H1 (cell line): ENCODE measurements around the gene KLHL28. TPM values are rescaled to one million over a fixed set of nuclear protein-coding genes. Genes with fewer than 3 reads are reported as not detected.

Experiments used
- CTCF ChIA-PET: fragments of 300-600 bp; sonication (Branson Sonifier 250); formaldehyde crosslinking; loops from one replicate; lab custom pipeline; 2021; ENCODE audit not compliant: partially characterized antibody; lab: Charles Lee
- POLR2A ChIA-PET: fragments of 300-600 bp; sonication (Branson Sonifier 250); formaldehyde crosslinking; loops from one replicate; lab custom pipeline; 2021; ENCODE audit warnings: inconsistent platforms; ENCODE audit not compliant: partially characterized antibody; lab: Charles Lee
- DNase-seq, 2 experiments: peaks; one replicate each; pipeline versions ENCODE4 v3.0.0 to v3.0.0-alpha.2; 2010 to 2022; ENCODE audit warnings: low spot score in 2 of 2, low read depth in 1 of 2, mixed read lengths in 1 of 2
- FAIRE-seq: peaks from 2 replicates; lab custom pipeline; 2011; peaks lifted over from hg19 to GRCh38; lab: Jason Lieb, UNC
- H2AFZ ChIP-seq: 2 replicates; pipeline ENCODE4 v1.8.1; 2012; ENCODE audit warnings: low read length, inconsistent platforms
- H2AK5ac ChIP-seq: 2 replicates; pipeline ENCODE4 v1.6.1; 2013; ENCODE audit warnings: low read depth, low read length
- H2BK120ac ChIP-seq: replicated peaks from 2 replicates; pipeline ENCODE3; 2013; ENCODE audit warnings: low read depth, low read length, inconsistent platforms
- H2BK12ac ChIP-seq: 2 replicates; pipeline ENCODE4 v1.6.1; 2013; ENCODE audit warnings: low read depth, low read length
- H2BK15ac ChIP-seq: 2 replicates; pipeline ENCODE4 v1.6.1; 2013; ENCODE audit warnings: low read length
- H2BK20ac ChIP-seq: 2 replicates; pipeline ENCODE4 v1.6.1; 2013; ENCODE audit warnings: low read length
- H2BK5ac ChIP-seq: 2 replicates; pipeline ENCODE4 v1.6.1; 2013; ENCODE audit warnings: low read depth, low read length
- H3K14ac ChIP-seq: 2 replicates; pipeline ENCODE4 v1.6.1; 2013; ENCODE audit warnings: inconsistent platforms; ENCODE audit not compliant: insufficient read length
- H3K18ac ChIP-seq: 2 replicates; pipeline ENCODE4 v1.6.1; 2013; ENCODE audit warnings: low read length; ENCODE audit errors: extremely low read depth
- H3K23ac ChIP-seq: 2 replicates; pipeline ENCODE4 v1.6.1; 2013; ENCODE audit warnings: inconsistent platforms; ENCODE audit not compliant: insufficient read length
- H3K23me2 ChIP-seq: 2 replicates; pipeline ENCODE4 v1.6.1; 2013; ENCODE audit warnings: low read depth, low read length
- H3K27ac ChIP-seq: 2 replicates; pipeline ENCODE4 v1.6.1; 2011; ENCODE audit warnings: low read depth, low read length, inconsistent platforms
- H3K27me3 ChIP-seq, 4 experiments: replicated peaks in 1 of 4; 1 replicate in 1 of 4; 2 replicates in 3 of 4; pipeline versions ENCODE4 v1.6.1 to v1.8.1; 2011 to 2013; ENCODE audit warnings: low read length in 3 of 4, mild to moderate bottlenecking in 3 of 4, inconsistent platforms in 2 of 4, mixed read lengths in 2 of 4, moderate library complexity in 1 of 4; ENCODE audit not compliant: control insufficient read depth in 3 of 4, insufficient read depth in 3 of 4; ENCODE audit errors: extremely low read depth in 1 of 4
- H3K36me3 ChIP-seq, 4 experiments: 2 replicates each; pipeline versions ENCODE4 v1.6.1 to v1.8.1; 2011 to 2013; ENCODE audit warnings: mild to moderate bottlenecking in 4 of 4, low read length in 3 of 4, moderate library complexity in 2 of 4, control low read depth in 1 of 4, inconsistent platforms in 1 of 4; ENCODE audit not compliant: insufficient read depth in 4 of 4, control insufficient read depth in 2 of 4
- H3K4ac ChIP-seq: replicated peaks from 2 replicates; pipeline ENCODE3; 2013; ENCODE audit warnings: low read length, low read depth, mixed read lengths, inconsistent platforms; ENCODE audit not compliant: insufficient read length
- H3K4me1 ChIP-seq, 4 experiments: replicated peaks in 1 of 4; 1 replicate in 1 of 4; 2 replicates in 3 of 4; pipeline versions ENCODE4 v1.6.1 to v1.8.1; 2011 to 2013; ENCODE audit warnings: low read length in 3 of 4, inconsistent platforms in 2 of 4, mixed read lengths in 1 of 4; ENCODE audit not compliant: insufficient read depth in 4 of 4, control insufficient read depth in 3 of 4
- H3K4me2 ChIP-seq, 2 experiments: 2 replicates each; pipeline versions ENCODE4 v1.6.1 to v1.8.1; 2011 to 2013; ENCODE audit warnings: low read depth in 2 of 2, low read length in 2 of 2, control low read depth in 1 of 2, inconsistent platforms in 1 of 2, mild to moderate bottlenecking in 1 of 2; ENCODE audit not compliant: insufficient read depth in 1 of 2
- H3K4me3 ChIP-seq, 4 experiments: fragments of 200-600, 300-600 bp in 1 of 4; sonication (generic), shearing (Covaris generic), sonication (Bioruptor Twin) in 1 of 4; 2 replicates each; pipeline versions ENCODE4 v1.5.1 to v1.8.1; 2011 to 2016; ENCODE audit warnings: low read length in 4 of 4, low read depth in 3 of 4, control low read depth in 2 of 4, inconsistent platforms in 2 of 4, mild to moderate bottlenecking in 2 of 4, mixed read lengths in 1 of 4, moderate library complexity in 1 of 4; ENCODE audit not compliant: insufficient read depth in 2 of 4; ENCODE audit errors: extremely low read depth in 1 of 4
- H3K56ac ChIP-seq: replicated peaks from 2 replicates; pipeline ENCODE3; 2013; ENCODE audit warnings: low read depth, mild to moderate bottlenecking, mixed read lengths, low read length, inconsistent platforms; ENCODE audit not compliant: insufficient read length
- H3K79me1 ChIP-seq: 2 replicates; pipeline ENCODE4 v1.6.1; 2013; ENCODE audit warnings: low read depth, low read length, control low read depth
- H3K79me2 ChIP-seq, 2 experiments: 2 replicates each; pipeline versions ENCODE4 v1.6.1 to v1.8.1; 2012 to 2013; ENCODE audit warnings: low read length in 2 of 2, mild to moderate bottlenecking in 2 of 2, inconsistent platforms in 1 of 2; ENCODE audit not compliant: insufficient read depth in 2 of 2, control insufficient read depth in 1 of 2
- H3K9ac ChIP-seq, 4 experiments: replicated peaks in 1 of 4; 1 replicate in 1 of 4; 2 replicates in 3 of 4; pipeline versions ENCODE4 v1.6.1 to v1.8.1; 2011 to 2013; ENCODE audit warnings: low read depth in 3 of 4, low read length in 3 of 4, control low read depth in 2 of 4, mild to moderate bottlenecking in 2 of 4, moderate library complexity in 2 of 4, inconsistent platforms in 1 of 4; ENCODE audit errors: extremely low read depth in 1 of 4
- H3K9me3 ChIP-seq, 2 experiments: 2 replicates each; pipeline versions ENCODE4 v1.6.1 to v1.8.1; 2012 to 2013; ENCODE audit warnings: mild to moderate bottlenecking in 2 of 2, moderate library complexity in 2 of 2, control low read depth in 1 of 2, inconsistent platforms in 1 of 2, low read depth in 1 of 2, low read length in 1 of 2, mixed read lengths in 1 of 2; ENCODE audit not compliant: insufficient read depth in 2 of 2
- H4K20me1 ChIP-seq, 2 experiments: replicated peaks in 1 of 2; 2 replicates each; pipeline versions ENCODE3 to v1.8.1; 2011 to 2013; ENCODE audit warnings: inconsistent platforms in 2 of 2, low read length in 2 of 2, mild to moderate bottlenecking in 1 of 2; ENCODE audit not compliant: insufficient read depth in 2 of 2, control insufficient read depth in 1 of 2
- H4K5ac ChIP-seq: 2 replicates; pipeline ENCODE4 v1.6.1; 2013; ENCODE audit warnings: low read length, low read depth, mixed read lengths, inconsistent platforms; ENCODE audit not compliant: insufficient read length
- H4K8ac ChIP-seq: 2 replicates; pipeline ENCODE4 v1.8.0; 2013; ENCODE audit warnings: mild to moderate bottlenecking, moderate library complexity, low read length, inconsistent platforms; ENCODE audit not compliant: insufficient read depth; ENCODE audit errors: extremely low read depth
- H4K91ac ChIP-seq: replicated peaks from 2 replicates; pipeline ENCODE3; 2013; ENCODE audit warnings: low read length, mixed read lengths, inconsistent platforms; ENCODE audit not compliant: insufficient read length
- CTBP2 ChIP-seq: IDR thresholded peaks from 2 replicates; pipeline ENCODE4 v1.7.0; 2011; ENCODE audit warnings: borderline replicate concordance, mild to moderate bottlenecking, moderate library complexity, mixed read lengths, low read length; ENCODE audit not compliant: insufficient read depth, insufficient read length
- EZH2 ChIP-seq: fragments of 200-600 bp; sonication (generic); IDR thresholded peaks from 2 replicates; pipeline ENCODE4 v1.7.1; 2012; ENCODE audit warnings: low read depth, mild to moderate bottlenecking, moderate library complexity, low read length, inconsistent platforms; ENCODE audit not compliant: severe bottlenecking
- KDM5A ChIP-seq: fragments of 200-600 bp; IDR thresholded peaks from 2 replicates; pipeline ENCODE4 v1.7.1; 2012; ENCODE audit warnings: mild to moderate bottlenecking, low read length, inconsistent platforms, mixed read lengths
- SIN3A ChIP-seq, 2 experiments: IDR thresholded peaks in 1 of 2; conservative IDR thresholded peaks in 1 of 2; 2 replicates each; pipeline ENCODE4 v1.6.1; 2011 to 2012; ENCODE audit warnings: low read length in 2 of 2, improper control_type of control experiment in 1 of 2, low read depth in 1 of 2, mild to moderate bottlenecking in 1 of 2
- SP1 ChIP-seq: IDR thresholded peaks from 2 replicates; pipeline ENCODE4 v1.6.1; 2011; ENCODE audit warnings: low read depth, low read length
- SP2 ChIP-seq: IDR thresholded peaks from 2 replicates; pipeline ENCODE4 v1.6.1; 2012; ENCODE audit warnings: mild to moderate bottlenecking, low read length, inconsistent platforms
- SUZ12 ChIP-seq: fragments of 200-600 bp; sonication (generic); IDR thresholded peaks from 2 replicates; pipeline ENCODE4 v1.6.1; 2012; ENCODE audit warnings: mild to moderate bottlenecking, inconsistent platforms, low read length, moderate library complexity, mixed read lengths
- TEAD4 ChIP-seq: IDR thresholded peaks from 2 replicates; pipeline ENCODE4 v1.6.1; 2012; ENCODE audit warnings: low read depth, low read length, inconsistent platforms, mixed read lengths
- YY1 ChIP-seq: IDR thresholded peaks from 2 replicates; pipeline ENCODE4 v1.6.1; 2011; ENCODE audit warnings: low read depth, mild to moderate bottlenecking, low read length
- polyA plus RNA-seq, 7 experiments: library from polyadenylated mRNA; depleted of rRNA in 3 of 7; stranded (reverse) in 5 of 7; unstranded in 2 of 7; fragments of >200 nt in 5 of 7; fragments of 200-250 nt in 2 of 7; gene quantifications; 1 replicate in 5 of 7; 2 replicates in 1 of 7; 4 replicates in 1 of 7; pipeline versions ENCODE4 v1.2.1 to v1.2.3, GENCODE V29; 2011 to 2013; ENCODE audit warnings: missing spikeins in 2 of 7, mixed read lengths in 2 of 7
- total RNA-seq: library from RNA; stranded (reverse); fragmentation: NEBNext Ultra II Directional; extraction: Animal tissue kit (Norgen Biotek cat#: 25700); gene quantifications from 2 replicates; pipeline ENCODE4 v1.2.1, GENCODE V29; 2021
- TF ChIP-seq, protein P1 (sequence below): IDR thresholded peaks from 2 replicates; pipeline ENCODE4 v1.6.1; 2012; ENCODE audit warnings: low read length, inconsistent platforms
- TF ChIP-seq, protein P2 (sequence below), 3 experiments: IDR thresholded peaks; 1 replicate in 2 of 3; 2 replicates in 1 of 3; pipeline versions ENCODE4 v1.5.1 to v1.6.1; 2011; ENCODE audit warnings: low read length in 3 of 3, mild to moderate bottlenecking in 3 of 3, inconsistent platforms in 2 of 3, low read depth in 1 of 3, moderate library complexity in 1 of 3; ENCODE audit not compliant: insufficient read depth in 1 of 3; ENCODE audit errors: control extremely low read depth in 1 of 3

Gene KLHL28
- total and polyA plus RNA-seq, 2 of the 8 experiments (the other 6 are each of a cell fraction or from before 2014, with no cell fraction given): 3.3 to 10.5 TPM

- FAIRE-seq (no peak), DNase-seq (no peak)
- H2BK120ac ChIP-seq: no peak overlapping the region
- no peak overlapping the region for H2BK5ac ChIP-seq
- no peaks in the 10 kb centered on the region; the same call in 1 of the 2 replicates for H3K79me1 ChIP-seq
- no peaks in the 10 kb centered on the region for H3K23me2 ChIP-seq
- peaks cover 4 to 95% of the 10 kb centered on the region in 2 experiments; a peak in 3 of 4 replicates for H3K79me2 ChIP-seq
- no peaks in the 10 kb centered on the region for H4K20me1 ChIP-seq
- no peak overlapping the region for H2BK20ac ChIP-seq
- no peaks in the 10 kb centered on the region for H3K9me3 ChIP-seq
- H3K4me2 ChIP-seq: no peak overlapping the region
- H3K23ac ChIP-seq: no peak overlapping the region
- ChIA-PET POLR2A (no interaction called here), CTCF (no interaction called here)
- H2BK12ac ChIP-seq: no peak overlapping the region
- no peak overlapping the region for H2AK5ac ChIP-seq
- no peak overlapping the region for H3K27ac ChIP-seq
- no peak overlapping the region for H2AFZ ChIP-seq
- H4K91ac ChIP-seq: no peak overlapping the region
- H4K8ac ChIP-seq: no peak overlapping the region
- H3K36me3 ChIP-seq: no peaks in the 10 kb centered on the region
- H3K14ac ChIP-seq: no peak overlapping the region
- H3K18ac ChIP-seq: no peak overlapping the region
- no peak overlapping the region for H3K9ac ChIP-seq
- H3K4me1 ChIP-seq: no peaks in the 10 kb centered on the region
- no peak overlapping the region for H3K56ac ChIP-seq
- no peak overlapping the region for H2BK15ac ChIP-seq
- H4K5ac ChIP-seq: no peak overlapping the region
- no peak overlapping the region for H3K4me3 ChIP-seq
- H3K27me3 ChIP-seq: no peaks in the 10 kb centered on the region
- H3K4ac ChIP-seq: no peak overlapping the region
- no peak for TF ChIP-seq SP1
- TF ChIP-seq, protein P1, sequence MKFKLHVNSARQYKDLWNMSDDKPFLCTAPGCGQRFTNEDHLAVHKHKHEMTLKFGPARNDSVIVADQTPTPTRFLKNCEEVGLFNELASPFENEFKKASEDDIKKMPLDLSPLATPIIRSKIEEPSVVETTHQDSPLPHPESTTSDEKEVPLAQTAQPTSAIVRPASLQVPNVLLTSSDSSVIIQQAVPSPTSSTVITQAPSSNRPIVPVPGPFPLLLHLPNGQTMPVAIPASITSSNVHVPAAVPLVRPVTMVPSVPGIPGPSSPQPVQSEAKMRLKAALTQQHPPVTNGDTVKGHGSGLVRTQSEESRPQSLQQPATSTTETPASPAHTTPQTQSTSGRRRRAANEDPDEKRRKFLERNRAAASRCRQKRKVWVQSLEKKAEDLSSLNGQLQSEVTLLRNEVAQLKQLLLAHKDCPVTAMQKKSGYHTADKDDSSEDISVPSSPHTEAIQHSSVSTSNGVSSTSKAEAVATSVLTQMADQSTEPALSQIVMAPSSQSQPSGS: no peak
- no peak for TF ChIP-seq YY1
- no peak for TF ChIP-seq SP2
- TF ChIP-seq TEAD4: no peak
- TF ChIP-seq, protein P2, sequence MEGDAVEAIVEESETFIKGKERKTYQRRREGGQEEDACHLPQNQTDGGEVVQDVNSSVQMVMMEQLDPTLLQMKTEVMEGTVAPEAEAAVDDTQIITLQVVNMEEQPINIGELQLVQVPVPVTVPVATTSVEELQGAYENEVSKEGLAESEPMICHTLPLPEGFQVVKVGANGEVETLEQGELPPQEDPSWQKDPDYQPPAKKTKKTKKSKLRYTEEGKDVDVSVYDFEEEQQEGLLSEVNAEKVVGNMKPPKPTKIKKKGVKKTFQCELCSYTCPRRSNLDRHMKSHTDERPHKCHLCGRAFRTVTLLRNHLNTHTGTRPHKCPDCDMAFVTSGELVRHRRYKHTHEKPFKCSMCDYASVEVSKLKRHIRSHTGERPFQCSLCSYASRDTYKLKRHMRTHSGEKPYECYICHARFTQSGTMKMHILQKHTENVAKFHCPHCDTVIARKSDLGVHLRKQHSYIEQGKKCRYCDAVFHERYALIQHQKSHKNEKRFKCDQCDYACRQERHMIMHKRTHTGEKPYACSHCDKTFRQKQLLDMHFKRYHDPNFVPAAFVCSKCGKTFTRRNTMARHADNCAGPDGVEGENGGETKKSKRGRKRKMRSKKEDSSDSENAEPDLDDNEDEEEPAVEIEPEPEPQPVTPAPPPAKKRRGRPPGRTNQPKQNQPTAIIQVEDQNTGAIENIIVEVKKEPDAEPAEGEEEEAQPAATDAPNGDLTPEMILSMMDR (IDR thresholded peaks at IDR 0.05; ENCODE audit: control extremely low read depth in 1 of 3, insufficient read depth in 1 of 3, low read depth in 1 of 3, low read length in 3 of 3): no peak
- no peak for TF ChIP-seq KDM5A
- TF ChIP-seq CTBP2: no peak
- TF ChIP-seq EZH2: no peak
- no peak for TF ChIP-seq SIN3A (conservative IDR thresholded peaks at IDR 0.05 in 1 of 2, IDR thresholded peaks at IDR 0.05 in 1 of 2; ENCODE audit: low read depth in 1 of 2, low read length in 2 of 2)
- no peak for TF ChIP-seq SUZ12
These were observed 9.2 kb upstream of the KLHL28 start for GRCh38 chr14:44970907-44971306.
